Measurements from ENCODE around the gene YIPF7.

YIPF7 gene

GRCh38 chr4:44616621-44617020, 34.8 kb downstream of the YIPF7 start:
- no peak for DNase-seq

GRCh38 chr4:44583393-44583792, 68.0 kb downstream of the YIPF7 start:
- no peak for DNase-seq

GRCh38 chr4:44580231-44580630, 71.2 kb downstream of the YIPF7 start:
- DNase-seq, result no peak

- no peak for DNase-seq
These were observed 72.5 kb downstream of the YIPF7 start for GRCh38 chr4:44578954-44579353.

Data from fibroblast of skin of abdomen (primary cell).